ENCODE measurements around the gene SEMA4C. TPM values are rescaled to one million over a fixed set of nuclear protein-coding genes. Genes with fewer than 3 reads are reported as not detected.
A peak's percentile ranks its signal among the peaks of the same experiment; 100 is the strongest.

Gene SEMA4C
- total RNA-seq, 1 donor from 2014 or later, result 39.1 TPM

GRCh38 chr2:96830044-96830562, 39.8 kb downstream of the SEMA4C start:
- no peak for DNase-seq (ENCODE audit: low spot score)
- Histone ChIP-seq H3K9ac (no peak overlapping the region), H3F3A (ENCODE audit: low read depth) (peaks cover 30% of the 10 kb centered on the region), H3K79me2 (ENCODE audit: low read depth) (no peaks in the 10 kb centered on the region), H2AFZ (replicated peaks) (no peak overlapping the region), H3K9me3 (ENCODE audit: low read depth) (no peaks in the 10 kb centered on the region), H3K4me3 (no peak overlapping the region), H3K4me2 (no peak overlapping the region), H3K27ac (no peak overlapping the region), H3K36me3 (no peaks in the 10 kb centered on the region), H3K27me3 (no peaks in the 10 kb centered on the region), H4K20me1 (ENCODE audit: low read depth) (peaks cover 32% of the 10 kb centered on the region), H3K4me1 (peaks cover 20% of the 10 kb centered on the region)
- H3K9me3 Mint-ChIP-seq, result no peaks in the 10 kb centered on the region
- peaks cover 5% of the 10 kb centered on the region for H3K27me3 Mint-ChIP-seq (ENCODE audit: insufficient read depth, low read depth)
- peaks cover 22% of the 10 kb centered on the region for H3K4me1 Mint-ChIP-seq
- no peak overlapping the region for H3K27ac Mint-ChIP-seq
- TF ChIP-seq CTCF (IDR thresholded peaks at IDR 0.05) (no peak), EZH2 (IDR thresholded peaks at IDR 0.05) (no peak), EZH2phosphoT487 (IDR thresholded peaks at IDR 0.05) (no peak)
- H3K36me3 Mint-ChIP-seq, result peaks cover 35% of the 10 kb centered on the region
- H3K4me3 Mint-ChIP-seq, result peak overlapping the region; percentile 8

GRCh38 chr2:96828874-96829273, 41.0 kb downstream of the SEMA4C start:
- Mint-ChIP-seq H3K4me1 (peaks cover 22% of the 10 kb centered on the region), H3K27me3 (ENCODE audit: insufficient read depth, low read depth) (peaks cover 8% of the 10 kb centered on the region), H3K4me3 (no peak overlapping the region), H3K9me3 (no peaks in the 10 kb centered on the region), H3K36me3 (peaks cover 36% of the 10 kb centered on the region), H3K27ac (no peak overlapping the region)
- no peak overlapping the region for H3K9ac ChIP-seq
- H3K36me3 ChIP-seq, result no peaks in the 10 kb centered on the region
- H3K4me1 ChIP-seq, result peaks cover 20% of the 10 kb centered on the region
- DNase-seq (ENCODE audit: low spot score), result no peak
- H3K79me2 ChIP-seq (ENCODE audit: low read depth), result peaks cover 12% of the 10 kb centered on the region
- H3K27me3 ChIP-seq, result no peaks in the 10 kb centered on the region
- H3K27ac ChIP-seq, result no peak overlapping the region
- no peak overlapping the region for H3K4me2 ChIP-seq
- H3K4me3 ChIP-seq, result no peak overlapping the region
- no peak overlapping the region for H2AFZ ChIP-seq (replicated peaks)
- H4K20me1 ChIP-seq (ENCODE audit: low read depth), result peaks cover 44% of the 10 kb centered on the region
- H3K9me3 ChIP-seq (ENCODE audit: low read depth), result no peaks in the 10 kb centered on the region
- peaks cover 30% of the 10 kb centered on the region for H3F3A ChIP-seq (ENCODE audit: low read depth)
- TF ChIP-seq EZH2phosphoT487 (IDR thresholded peaks at IDR 0.05) (no peak), CTCF (IDR thresholded peaks at IDR 0.05) (no peak), EZH2 (IDR thresholded peaks at IDR 0.05) (no peak)

GRCh38 chr2:96828436-96828835, 41.4 kb downstream of the SEMA4C start:
- Histone ChIP-seq H3K4me2 (no peak overlapping the region), H3K36me3 (no peaks in the 10 kb centered on the region), H3K4me1 (peaks cover 17% of the 10 kb centered on the region), H3K9me3 (ENCODE audit: low read depth) (no peaks in the 10 kb centered on the region), H3K27me3 (no peaks in the 10 kb centered on the region), H3F3A (ENCODE audit: low read depth) (peaks cover 26% of the 10 kb centered on the region), H3K4me3 (no peak overlapping the region), H3K79me2 (ENCODE audit: low read depth) (peaks cover 15% of the 10 kb centered on the region), H2AFZ (replicated peaks) (no peak overlapping the region), H4K20me1 (ENCODE audit: low read depth) (peaks cover 47% of the 10 kb centered on the region), H3K9ac (no peak overlapping the region), H3K27ac (no peak overlapping the region)
- peak overlapping the region; percentile 30 for H3K4me3 Mint-ChIP-seq
- peaks cover 8% of the 10 kb centered on the region for H3K27me3 Mint-ChIP-seq (ENCODE audit: insufficient read depth, low read depth)
- TF ChIP-seq EZH2phosphoT487 (IDR thresholded peaks at IDR 0.05) (no peak), EZH2 (IDR thresholded peaks at IDR 0.05) (no peak), CTCF (IDR thresholded peaks at IDR 0.05) (no peak)
- no peak for DNase-seq (ENCODE audit: low spot score)
- H3K9me3 Mint-ChIP-seq, result no peaks in the 10 kb centered on the region
- H3K4me1 Mint-ChIP-seq, result peaks cover 20% of the 10 kb centered on the region
- H3K36me3 Mint-ChIP-seq, result peaks cover 36% of the 10 kb centered on the region
- H3K27ac Mint-ChIP-seq, result no peak overlapping the region

Measured in neural progenitor cell (in vitro differentiated cells).